Body of pancreas (tissue), 4 donors: ENCODE measurements around the gene SH2B2. TPM values are rescaled to one million over a fixed set of nuclear protein-coding genes. Genes with fewer than 3 reads are reported as not detected.

Experiments used
- ATAC-seq: fragments of 150-250 bp; one replicate; pipeline ENCODE4 v1.9.1; 2016
- DNase-seq, 4 donors: peaks; one replicate each; pipeline ENCODE4 v3.0.0-alpha.2; 2019
- H3K27ac ChIP-seq, 4 donors: fragments of 200-600 bp; sonication (generic); 1 replicate in 3 of 4; 2 replicates in 1 of 4; pipeline versions ENCODE4 v1.5.1 to v1.6.1; 2016 to 2019; ENCODE audit warnings: mild to moderate bottlenecking in 1 of 4, mixed read lengths in 1 of 4, moderate library complexity in 1 of 4
- H3K27me3 ChIP-seq, 2 donors: fragments of 200-600 bp; sonication (generic); one replicate each; pipeline ENCODE4 v1.6.0; 2016; ENCODE audit warnings: mild to moderate bottlenecking in 1 of 2
- H3K36me3 ChIP-seq, 2 donors: fragments of 200-600 bp; sonication (generic); replicated peaks in 1 of 2; 2 replicates each; pipeline ENCODE4 v1.5.1; 2016; ENCODE audit warnings: low read depth in 2 of 2; ENCODE audit not compliant: insufficient read depth in 1 of 2
- H3K4me1 ChIP-seq: fragments of 200-600 bp; sonication (generic); one replicate; pipeline ENCODE4 v1.6.0; 2016
- H3K4me3 ChIP-seq, 2 donors: fragments of 200-600 bp; sonication (generic); 1 replicate in 1 of 2; 2 replicates in 1 of 2; pipeline ENCODE4 v1.5.1; 2016 to 2019
- H3K9me3 ChIP-seq, 3 donors: fragments of 200-600 bp; sonication (generic); 1 replicate in 2 of 3; 2 replicates in 1 of 3; pipeline ENCODE4 v1.5.1; 2016
- POLR2A ChIP-seq, 3 donors: fragments of 450-650 bp; IDR thresholded peaks; one replicate each; pipeline ENCODE4 v1.6.1; 2016; ENCODE audit warnings: antibody characterized with exemption in 3 of 3, mild to moderate bottlenecking in 2 of 3
- WGBS, 2 donors: methylation state at CpG; one replicate each; pipeline ENCODE4 v1.1.5; 2017; 5-methylcytosine and 5-hydroxymethylcytosine counted together
- intact Hi-C: fragments of 100-400 bp; cut with DNase I; formaldehyde crosslinking; loops from one replicate; pipeline ENCODE4 v1.15.1; 2023
- total RNA-seq, 2 donors: library from RNA; depleted of rRNA; stranded (reverse); fragments of >200 nt; gene quantifications; one replicate each; pipeline ENCODE4 v1.1.0, GENCODE V29; 2016
- TF ChIP-seq, protein P1 (sequence below), 7 experiments: fragments of 450-650 bp in 4 of 7; fragments of 200-600 bp in 3 of 7; sonication (generic) in 3 of 7; IDR thresholded peaks; one replicate each; pipeline ENCODE4 v1.5.1; 2016 to 2019; ENCODE audit warnings: antibody characterized with exemption in 7 of 7

The SH2B2 gene
- total RNA-seq, 2 donors from 2014 or later, result 1.0 to 6.3 TPM

DNA sequence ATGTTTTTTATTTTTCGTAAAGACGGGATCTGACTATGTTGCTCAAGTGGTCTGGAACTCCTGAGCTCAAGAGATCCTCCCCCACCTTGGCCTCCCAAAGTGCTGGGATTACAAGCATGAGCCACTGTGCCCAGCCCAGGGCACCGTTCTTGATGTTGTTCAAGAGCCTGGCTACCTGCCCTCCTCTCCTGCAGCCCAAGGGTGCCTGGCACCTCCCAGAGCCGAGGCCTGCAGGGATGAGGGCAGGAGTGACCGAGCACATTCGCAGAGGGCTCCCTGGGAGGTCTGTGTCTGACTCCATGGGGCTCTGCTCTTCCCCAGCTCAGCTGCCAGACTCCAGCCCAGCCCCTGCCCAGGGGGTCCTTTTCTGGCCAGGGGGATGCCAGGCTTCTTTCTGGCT is 15.4 kb downstream of the SH2B2 start:
- DNase-seq, result no peak
- no peaks in the 10 kb centered on the region for H3K9me3 ChIP-seq
- H3K4me1 ChIP-seq, result peaks cover 9% of the 10 kb centered on the region
- H3K27me3 ChIP-seq, result no peaks in the 10 kb centered on the region
- WGBS, 2 donors, result 87 to 100% methylated on average over 2 to 6 of the region's 6 CpGs
- ATAC-seq, result no peak
- H3K27ac ChIP-seq, result no peak overlapping the region
- intact Hi-C loops, result no loop called here
- TF ChIP-seq, protein P1, sequence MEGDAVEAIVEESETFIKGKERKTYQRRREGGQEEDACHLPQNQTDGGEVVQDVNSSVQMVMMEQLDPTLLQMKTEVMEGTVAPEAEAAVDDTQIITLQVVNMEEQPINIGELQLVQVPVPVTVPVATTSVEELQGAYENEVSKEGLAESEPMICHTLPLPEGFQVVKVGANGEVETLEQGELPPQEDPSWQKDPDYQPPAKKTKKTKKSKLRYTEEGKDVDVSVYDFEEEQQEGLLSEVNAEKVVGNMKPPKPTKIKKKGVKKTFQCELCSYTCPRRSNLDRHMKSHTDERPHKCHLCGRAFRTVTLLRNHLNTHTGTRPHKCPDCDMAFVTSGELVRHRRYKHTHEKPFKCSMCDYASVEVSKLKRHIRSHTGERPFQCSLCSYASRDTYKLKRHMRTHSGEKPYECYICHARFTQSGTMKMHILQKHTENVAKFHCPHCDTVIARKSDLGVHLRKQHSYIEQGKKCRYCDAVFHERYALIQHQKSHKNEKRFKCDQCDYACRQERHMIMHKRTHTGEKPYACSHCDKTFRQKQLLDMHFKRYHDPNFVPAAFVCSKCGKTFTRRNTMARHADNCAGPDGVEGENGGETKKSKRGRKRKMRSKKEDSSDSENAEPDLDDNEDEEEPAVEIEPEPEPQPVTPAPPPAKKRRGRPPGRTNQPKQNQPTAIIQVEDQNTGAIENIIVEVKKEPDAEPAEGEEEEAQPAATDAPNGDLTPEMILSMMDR (IDR thresholded peaks at IDR 0.05), result no peak
- no peak for TF ChIP-seq POLR2A (IDR thresholded peaks at IDR 0.05)
- no peaks in the 10 kb centered on the region for H3K36me3 ChIP-seq
- no peak overlapping the region for H3K4me3 ChIP-seq

DNA sequence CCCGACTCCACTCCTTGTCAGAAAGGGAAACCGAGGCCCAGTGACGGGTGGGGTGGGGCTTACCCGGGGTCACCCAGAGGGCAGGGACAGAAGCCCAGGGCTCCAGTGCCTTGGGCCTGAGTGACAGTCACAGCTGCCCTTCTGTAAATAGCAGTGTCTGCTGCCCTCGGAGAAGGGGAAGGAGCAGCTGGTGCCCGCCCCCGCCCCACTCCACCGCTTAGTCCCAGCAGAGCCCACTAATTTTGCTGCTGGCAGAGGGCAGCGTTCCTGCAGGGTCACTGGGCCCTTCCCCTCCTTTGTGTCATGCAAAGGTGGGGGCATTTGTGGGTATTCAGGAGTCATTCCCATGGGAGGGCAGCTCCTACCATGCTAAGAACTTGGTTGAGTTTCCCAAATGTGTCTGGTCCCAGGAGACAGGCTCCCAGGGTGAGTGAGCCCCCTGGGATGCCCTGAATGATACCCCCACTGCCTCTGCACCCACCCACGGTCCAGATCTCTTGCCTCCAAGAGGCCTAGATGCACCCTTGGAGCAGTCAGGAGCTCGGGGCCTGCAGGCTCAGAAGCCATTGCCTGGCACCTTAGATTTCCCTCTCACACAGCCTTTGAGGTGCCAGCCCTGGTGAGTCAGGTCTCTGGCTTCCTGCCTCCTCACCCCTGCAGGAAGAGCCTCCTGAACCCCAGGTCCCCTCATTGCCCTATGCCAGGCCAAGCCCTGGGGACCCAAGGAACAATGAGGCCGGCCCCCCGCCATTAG is 17.2 kb downstream of the SH2B2 start:
- H3K4me1 ChIP-seq, result peaks cover 9% of the 10 kb centered on the region
- intact Hi-C loops, result no loop called here
- no peaks in the 10 kb centered on the region for H3K9me3 ChIP-seq
- 67 to 79% methylated on average over 7 to 11 of the region's 13 CpGs for WGBS, 2 donors
- H3K36me3 ChIP-seq, result no peaks in the 10 kb centered on the region
- DNase-seq, result no peak
- no peak for ATAC-seq
- no peak overlapping the region for H3K4me3 ChIP-seq
- TF ChIP-seq POLR2A (IDR thresholded peaks at IDR 0.05), result no peak
- TF ChIP-seq, protein P1 (IDR thresholded peaks at IDR 0.05), result no peak
- no peaks in the 10 kb centered on the region for H3K27me3 ChIP-seq
- H3K27ac ChIP-seq, result no peak overlapping the region

DNA sequence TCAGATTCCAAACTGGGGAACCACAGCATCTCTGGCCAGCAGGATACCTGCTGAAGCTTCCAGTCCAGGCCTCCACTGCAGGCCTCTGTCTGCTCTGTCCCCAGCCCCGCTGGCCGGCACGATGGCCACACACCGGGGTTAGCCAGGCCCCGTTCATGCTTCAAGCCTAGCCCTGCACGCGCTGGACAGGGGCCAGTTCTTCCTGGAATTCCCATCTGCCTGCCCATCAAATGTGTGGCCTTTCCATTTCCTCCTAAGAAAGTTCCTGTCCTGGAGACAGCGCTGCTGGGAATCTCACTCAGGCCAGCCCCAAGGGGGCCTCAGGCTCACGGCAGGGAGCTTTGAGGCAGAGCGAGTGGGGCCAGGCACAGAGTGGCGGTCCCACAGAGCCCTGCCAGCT is 18.0 kb downstream of the SH2B2 start:
- DNase-seq (peak in 1 of 4 donors; percentile 22), ATAC-seq (peak; percentile 48)
- 80 to 81% methylated on average over 3 to 10 of the region's 11 CpGs for WGBS, 2 donors
- H3K27ac ChIP-seq, result no peak overlapping the region
- peaks cover 9% of the 10 kb centered on the region for H3K4me1 ChIP-seq
- no peaks in the 10 kb centered on the region for H3K36me3 ChIP-seq
- H3K9me3 ChIP-seq, result no peaks in the 10 kb centered on the region
- no peak overlapping the region for H3K4me3 ChIP-seq
- intact Hi-C loops, result no loop called here
- no peaks in the 10 kb centered on the region for H3K27me3 ChIP-seq
- no peak for TF ChIP-seq POLR2A (IDR thresholded peaks at IDR 0.05)
- TF ChIP-seq, protein P1 (IDR thresholded peaks at IDR 0.05), result no peak

DNA sequence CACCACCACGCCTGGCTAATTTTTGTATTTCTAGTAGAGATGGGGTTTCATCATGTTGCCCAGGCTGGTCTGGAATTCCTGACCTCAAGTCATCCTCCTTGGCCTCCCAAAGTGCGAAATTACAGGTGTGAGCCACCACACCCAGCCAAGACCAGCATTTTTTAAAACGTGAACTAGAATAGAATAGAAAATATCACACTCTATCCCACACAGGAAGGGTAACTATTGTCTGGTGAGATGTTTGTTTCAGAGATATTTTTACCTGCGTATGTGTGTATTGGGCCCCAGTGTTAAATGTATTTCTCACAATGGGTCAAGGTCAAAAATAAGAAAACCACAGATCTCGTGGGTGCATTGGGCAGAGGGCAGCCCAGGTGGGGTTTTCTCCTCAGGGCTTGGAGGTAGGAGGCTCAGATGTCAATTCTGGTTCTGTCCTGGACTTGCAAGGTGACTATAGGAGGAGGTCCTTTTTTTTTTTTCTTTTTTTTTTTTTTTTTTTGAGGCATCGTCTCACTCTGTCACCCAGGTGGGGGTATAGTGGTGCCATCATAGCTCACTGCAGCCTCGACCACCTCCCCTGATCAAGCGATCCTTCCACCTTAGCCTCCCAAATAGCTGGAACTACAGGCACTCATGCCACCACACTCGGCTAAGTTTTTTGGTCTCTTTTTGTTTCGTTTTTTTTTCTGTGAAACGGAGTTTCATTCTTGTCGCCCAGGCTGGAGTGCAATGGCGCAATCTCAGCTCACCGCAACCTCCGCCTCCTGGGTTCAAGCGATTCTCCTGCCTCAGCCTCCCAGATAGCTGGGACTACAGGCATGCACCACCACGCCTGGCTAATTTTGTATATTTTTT is 19.0 kb downstream of the SH2B2 start:
- no peak for DNase-seq
- no peaks in the 10 kb centered on the region for H3K27me3 ChIP-seq

More for the DNA sequence above, 19.0 kb downstream of the SH2B2 start:
- no peak for TF ChIP-seq POLR2A (IDR thresholded peaks at IDR 0.05)
- TF ChIP-seq, protein P1 (IDR thresholded peaks at IDR 0.05), result no peak
- no peak overlapping the region for H3K4me3 ChIP-seq
- H3K27ac ChIP-seq, result no peak overlapping the region
- H3K9me3 ChIP-seq, result no peaks in the 10 kb centered on the region
- H3K4me1 ChIP-seq, result peaks cover 4% of the 10 kb centered on the region
- WGBS, 2 donors, result 85 to 87% methylated on average over 17 of the region's 17 CpGs
- ATAC-seq, result no peak
- intact Hi-C loops, result no loop called here
- H3K36me3 ChIP-seq, result no peaks in the 10 kb centered on the region
